ENCODE results near the gene WDR18.
"Not testable (repeated sequence)": the region's sequence is repeated elsewhere in the genome, so short reads cannot be mapped to it uniquely, and the experiment has no call there.

Gene WDR18

DNA sequence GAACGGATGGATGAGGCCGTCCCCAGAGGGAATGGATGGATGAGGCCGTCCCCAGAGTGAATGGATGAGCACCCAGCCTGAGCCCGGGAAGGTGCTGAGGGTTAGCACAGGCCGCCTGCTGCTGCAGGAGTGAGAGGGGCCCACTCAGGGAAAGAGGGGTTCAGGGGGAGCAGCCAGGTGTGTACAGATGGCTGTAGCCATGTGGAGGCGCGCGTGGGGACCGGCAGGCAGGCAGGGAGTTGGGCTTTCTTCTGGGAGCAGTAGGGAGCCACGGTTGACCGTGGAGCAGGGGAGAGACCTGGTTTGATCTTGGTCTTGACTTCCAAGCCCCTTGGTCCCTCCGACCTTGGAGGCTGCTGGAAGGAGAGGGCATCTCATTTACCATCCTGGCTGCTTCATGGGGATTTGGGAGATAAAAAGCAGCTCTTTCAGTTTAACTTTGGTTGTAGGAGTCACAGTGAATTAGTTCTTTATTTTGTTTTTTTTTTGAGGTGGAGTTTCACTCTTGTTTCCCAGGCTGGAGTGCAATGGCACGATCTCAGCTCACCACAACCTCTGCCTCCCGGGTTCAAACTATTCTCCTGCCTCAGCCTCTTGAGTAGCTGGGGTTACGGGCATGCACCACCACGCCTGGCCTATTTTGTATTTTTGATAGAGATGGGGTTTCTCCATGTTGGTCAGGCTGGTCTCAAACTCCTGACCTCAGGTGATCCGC, 33.6 kb upstream of the WDR18 start:
- no peak for DNase-seq (ENCODE audit: low read depth)

DNA sequence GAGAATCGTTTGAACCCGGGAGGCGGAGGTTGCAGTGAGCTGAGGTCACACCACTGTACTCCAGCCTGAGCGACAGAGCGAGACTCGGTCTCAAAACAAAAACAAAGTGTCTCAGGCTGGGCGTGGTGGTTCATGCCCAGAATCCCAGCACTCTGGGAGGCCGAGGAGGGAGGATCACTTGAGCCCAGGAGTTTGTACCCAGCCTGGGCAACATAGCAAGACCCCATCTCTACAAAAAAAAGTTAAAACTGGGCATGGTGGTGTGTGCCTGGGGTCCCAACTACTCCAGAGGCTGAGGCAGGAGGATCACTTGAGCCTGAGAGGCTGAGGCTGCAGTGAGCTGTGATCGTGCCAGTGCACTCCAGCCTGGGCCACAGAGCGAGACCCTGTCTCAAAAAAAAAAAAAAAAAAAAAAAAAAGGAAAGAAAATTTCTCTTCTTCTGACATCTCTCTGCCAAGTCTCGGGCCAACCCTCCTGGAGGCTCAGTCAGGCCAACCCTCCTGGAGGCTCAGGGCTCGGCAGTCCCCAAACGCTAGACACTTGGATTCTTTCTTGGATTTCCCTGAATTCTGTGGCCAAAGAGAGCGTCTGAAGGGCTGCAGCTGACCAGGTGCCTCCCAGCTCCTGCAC, 32.0 kb upstream of the WDR18 start:
- DNase-seq (ENCODE audit: low read depth): no peak

- DNase-seq (ENCODE audit: low read depth): no peak
Measured at GRCh38 chr19:952680-953444, 31.3 kb upstream of the WDR18 start.

- DNase-seq (ENCODE audit: low read depth): no peak
Measured at GRCh38 chr19:953445-954271, 30.5 kb upstream of the WDR18 start.

DNA sequence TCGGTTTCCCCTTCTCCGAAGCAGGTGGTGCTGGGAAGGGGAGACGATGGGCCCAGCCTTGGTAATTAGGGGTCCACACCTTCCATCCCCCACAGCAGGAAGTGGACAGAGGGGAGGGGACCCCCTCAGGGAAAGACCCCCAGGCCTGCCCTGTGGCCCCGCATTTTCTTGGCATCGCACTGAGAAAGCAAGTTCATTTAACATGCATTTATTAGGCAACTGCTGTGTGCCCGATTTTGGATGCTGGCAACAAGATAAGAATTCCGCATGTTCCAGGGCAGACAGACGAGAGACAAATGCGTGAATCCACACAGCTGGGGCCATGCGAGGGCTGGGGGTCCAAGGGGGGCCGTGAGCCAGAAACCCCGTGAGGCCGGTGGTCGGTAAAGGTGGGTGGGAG, 29.9 kb upstream of the WDR18 start:
- no peak for DNase-seq (ENCODE audit: low read depth)

DNA sequence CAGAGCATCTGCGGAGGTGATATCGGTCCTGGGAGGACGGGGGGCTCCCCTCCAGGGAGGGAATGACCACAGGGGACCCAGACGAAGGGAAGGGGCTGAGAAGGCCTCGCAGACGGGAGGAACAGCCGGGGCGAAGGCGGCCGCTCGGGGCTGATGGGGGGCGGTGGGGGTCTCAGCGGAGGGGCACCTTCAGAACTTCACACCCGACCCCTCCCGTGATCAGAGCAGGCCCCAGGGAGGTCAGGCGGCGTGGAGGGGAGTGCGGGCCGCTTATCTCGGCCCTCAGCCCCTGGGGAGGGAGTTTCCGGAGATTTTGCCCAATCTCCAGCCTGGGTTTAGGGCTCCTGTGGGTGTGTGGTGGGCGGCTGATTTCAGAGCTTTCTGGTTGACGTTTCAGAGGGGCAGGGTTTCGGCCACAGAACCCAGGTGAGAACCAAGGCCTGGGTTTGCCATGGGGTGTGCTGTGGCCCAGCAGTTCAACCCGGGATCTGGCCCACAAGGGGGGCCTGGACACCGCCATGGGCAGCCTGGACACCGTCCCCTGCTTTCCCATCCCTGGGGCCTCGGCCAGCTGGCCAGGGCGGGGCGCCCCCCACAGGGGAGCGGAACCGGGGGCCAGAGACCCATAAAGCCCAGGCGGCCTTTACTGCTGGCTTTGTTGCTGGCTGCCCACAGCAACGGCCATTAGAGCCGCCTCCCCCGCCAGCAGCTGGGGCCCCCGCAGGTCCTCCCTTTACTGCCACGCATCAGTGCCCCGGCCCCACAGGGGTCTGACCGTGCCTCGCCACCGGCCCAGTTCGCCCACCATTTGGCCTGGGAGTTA, 29.3 kb upstream of the WDR18 start:
- no peak for DNase-seq (ENCODE audit: low read depth)

GRCh38 chr19:955803-956765, 28.1 kb upstream of the WDR18 start:
- no peak for DNase-seq (ENCODE audit: low read depth)

DNA sequence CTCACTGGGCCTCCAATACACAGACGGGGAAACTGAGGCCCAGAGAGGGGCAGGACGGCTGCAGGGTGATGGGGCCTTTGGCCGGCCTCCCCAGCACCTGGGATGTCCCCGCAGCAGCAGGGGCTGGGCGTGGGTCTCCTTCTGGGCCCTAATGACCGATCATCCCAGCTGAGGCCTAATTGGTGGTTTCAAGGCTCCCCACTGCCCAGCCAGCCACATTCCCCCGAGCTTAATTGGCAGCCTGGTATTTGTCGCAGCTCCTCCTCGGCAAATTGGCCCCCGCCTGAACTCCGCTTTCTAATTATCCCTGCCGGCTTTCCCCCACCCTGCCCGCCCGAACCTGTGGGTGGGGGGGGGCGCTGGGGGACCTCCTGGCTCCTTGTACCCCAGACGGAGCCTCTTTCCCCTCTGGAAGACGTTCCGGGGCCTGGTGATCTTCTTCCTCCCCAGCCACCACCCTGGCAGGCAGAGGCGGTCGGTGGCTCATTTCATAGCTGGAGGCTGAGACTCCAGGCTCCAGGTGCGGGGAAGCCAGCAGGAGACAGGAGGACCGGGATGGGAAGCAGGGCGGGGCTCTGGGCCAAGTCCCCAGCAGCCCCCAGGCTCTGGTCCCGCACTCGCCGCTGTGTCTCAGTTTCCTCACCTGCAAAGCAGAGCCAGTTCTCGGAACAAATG, 27.2 kb upstream of the WDR18 start:
- no peak for DNase-seq (ENCODE audit: low read depth)

DNA sequence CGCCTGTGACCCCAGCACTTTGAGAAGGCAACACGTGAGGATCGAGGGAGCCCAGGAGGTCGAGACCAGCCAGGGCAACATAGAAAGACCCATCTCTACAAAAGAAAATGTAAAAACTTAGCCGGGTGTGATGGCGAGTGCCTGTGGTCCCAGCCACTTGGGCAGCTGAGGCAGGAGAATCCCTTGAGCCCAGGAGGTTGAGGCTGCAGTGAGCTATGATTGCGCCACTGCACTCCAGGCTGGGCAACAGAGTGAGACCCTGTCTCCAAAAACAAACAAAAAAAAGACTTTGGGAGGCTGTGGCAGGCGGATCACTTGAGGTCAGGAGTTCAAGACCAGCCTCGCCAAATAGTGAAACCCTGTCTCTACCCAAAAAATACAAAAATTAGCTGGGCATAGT, 26.6 kb upstream of the WDR18 start:
- DNase-seq (ENCODE audit: low read depth): not testable (repeated sequence)

- no peak for DNase-seq (ENCODE audit: low read depth)
Measured at GRCh38 chr19:958967-959855, 24.9 kb upstream of the WDR18 start.

- DNase-seq (ENCODE audit: low read depth): no peak
Measured at GRCh38 chr19:960020-960419, 24.1 kb upstream of the WDR18 start.

GRCh38 chr19:960601-960938, 23.6 kb upstream of the WDR18 start:
- no peak for DNase-seq (ENCODE audit: low read depth)

GRCh38 chr19:961866-962620, 22.1 kb upstream of the WDR18 start:
- DNase-seq (ENCODE audit: low read depth): no peak

GRCh38 chr19:962683-963400, 21.3 kb upstream of the WDR18 start:
- DNase-seq (ENCODE audit: low read depth): no peak

GRCh38 chr19:963486-963951, 20.6 kb upstream of the WDR18 start:
- no peak for DNase-seq (ENCODE audit: low read depth)

GRCh38 chr19:964116-964520, 20.0 kb upstream of the WDR18 start:
- DNase-seq (ENCODE audit: low read depth): no peak
